Transverse colon (tissue), 4 donors: ENCODE data around the gene BRAT1.

Experiments used
- CTCF ChIP-seq, 5 experiments: fragments of 200-600 bp in 3 of 5; fragments of 450-650 bp in 2 of 5; sonication (generic) in 3 of 5; IDR thresholded peaks; 1 replicate in 2 of 5; 2 replicates in 3 of 5; pipeline ENCODE4 v1.5.1; 2016 to 2017; ENCODE audit warnings: antibody characterized with exemption in 5 of 5, inconsistent platforms in 3 of 5, mild to moderate bottlenecking in 2 of 5, moderate library complexity in 1 of 5
- EP300 ChIP-seq: sonication (generic); formaldehyde crosslinking; IDR thresholded peaks from one replicate; pipeline ENCODE4 v1.6.1; 2017; ENCODE audit warnings: antibody characterized with exemption, low read depth
- POLR2A ChIP-seq: fragments of 450-650 bp; IDR thresholded peaks from one replicate; pipeline ENCODE4 v1.6.1; 2016; ENCODE audit warnings: antibody characterized with exemption, mild to moderate bottlenecking, moderate library complexity
- POLR2AphosphoS5 ChIP-seq, 3 donors: sonication (generic); formaldehyde crosslinking; IDR thresholded peaks; one replicate each; pipeline ENCODE4 v1.6.1; 2016; ENCODE audit warnings: antibody characterized with exemption in 3 of 3

- TF ChIP-seq CTCF (IDR thresholded peaks at IDR 0.05) = no peak
- no peak for TF ChIP-seq EP300
- TF ChIP-seq POLR2A = no peak
- TF ChIP-seq POLR2AphosphoS5 (IDR thresholded peaks at IDR 0.05) = no peak
Measured at GRCh38 chr7:2517678-2518507, 37.4 kb downstream of the BRAT1 start.
